ENCODE results near the gene ROBO2.

Gene ROBO2

GRCh38 chr3:77446084-77446483 lies 406.2 kb downstream of the ROBO2 start:
- no peak overlapping the region for H3K27ac ChIP-seq
- in situ Hi-C loops (cut with HindIII; ENCODE audit: low pct_ligation_motif_present, low sequenced_read_pairs) = no loop called here
- no peaks in the 10 kb centered on the region for H3K36me3 ChIP-seq (replicated peaks)
- H3K27me3 ChIP-seq (replicated peaks) = no peaks in the 10 kb centered on the region
- no peak overlapping the region for H3K4me3 ChIP-seq (ENCODE audit: low read depth, low read length)
- TF ChIP-seq CTCF (IDR thresholded peaks at IDR 0.05; ENCODE audit: low read depth, low read length, missing control alignments) = no peak
- no peak for DNase-seq

DNA sequence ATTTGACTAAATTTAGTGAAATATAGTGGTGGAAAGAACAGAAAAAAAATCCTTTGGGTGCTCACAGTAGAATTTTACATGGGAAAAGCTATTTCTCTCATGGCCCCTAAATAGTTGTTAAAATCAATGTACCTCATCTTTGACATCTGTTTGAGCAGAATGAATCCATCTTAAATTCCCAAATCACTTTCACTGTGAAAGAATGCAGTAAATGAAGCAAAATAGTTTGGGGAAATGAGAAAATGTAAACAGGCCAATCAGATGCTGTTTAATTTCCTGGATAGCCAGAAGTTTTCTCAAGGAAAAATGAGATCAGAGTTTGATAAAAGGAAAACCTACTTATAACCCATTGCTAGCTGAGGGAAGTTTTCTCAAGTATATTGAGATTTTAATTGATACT lies 406.9 kb downstream of the ROBO2 start:
- Histone ChIP-seq H3K27me3 (replicated peaks) (no peaks in the 10 kb centered on the region), H3K4me3 (ENCODE audit: low read depth, low read length) (no peak overlapping the region), H3K27ac (no peak overlapping the region), H3K36me3 (replicated peaks) (no peaks in the 10 kb centered on the region)
- TF ChIP-seq CTCF (IDR thresholded peaks at IDR 0.05; ENCODE audit: low read depth, low read length, missing control alignments) = no peak
- in situ Hi-C loops (cut with HindIII; ENCODE audit: low pct_ligation_motif_present, low sequenced_read_pairs) = no loop called here
- no peak for DNase-seq

DNA sequence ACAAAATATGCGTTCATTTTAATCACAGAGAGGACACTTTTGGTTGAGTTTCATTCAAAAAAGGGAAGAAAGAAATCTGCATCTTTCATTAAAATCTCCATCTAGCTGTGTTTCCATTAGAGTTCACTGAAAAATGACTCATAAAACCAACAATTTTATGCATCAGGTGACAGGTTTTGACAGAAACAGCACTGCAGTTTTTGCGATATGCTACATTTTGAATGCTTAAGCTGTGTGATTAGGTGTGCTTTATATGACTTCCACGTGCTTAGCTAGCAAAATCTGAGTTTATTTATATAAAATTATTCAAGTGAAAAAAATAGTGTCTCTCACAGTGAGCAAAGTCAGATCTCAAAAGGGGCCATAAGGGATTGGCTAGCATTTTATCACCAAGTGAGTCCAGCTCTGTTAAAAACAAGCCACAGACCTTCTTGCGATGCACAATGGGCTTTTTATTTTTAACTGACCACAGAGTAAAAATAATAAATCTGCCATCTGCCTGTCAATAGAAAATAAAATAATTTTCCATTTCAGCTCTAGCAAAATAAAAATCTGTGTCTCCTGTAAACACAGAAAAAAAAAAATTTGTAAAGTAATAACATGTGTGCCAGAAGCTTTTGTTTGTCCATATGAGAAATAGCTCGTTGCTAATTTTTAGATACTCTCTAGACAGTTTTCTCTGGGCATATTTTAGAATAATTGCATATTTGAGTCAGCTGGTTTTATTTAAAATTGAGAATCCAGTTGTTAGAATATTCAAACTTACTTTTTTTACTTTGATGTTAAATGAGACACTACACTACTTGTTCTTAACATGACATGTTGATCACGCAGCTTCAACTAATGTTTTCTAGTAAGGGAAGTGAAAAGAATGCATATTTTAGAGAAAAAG lies 409.8 kb downstream of the ROBO2 start:
- TF ChIP-seq CTCF (IDR thresholded peaks at IDR 0.05; ENCODE audit: low read depth, low read length, missing control alignments) = no peak
- no peak for DNase-seq
- H3K27ac ChIP-seq = no peak overlapping the region
- H3K4me3 ChIP-seq (ENCODE audit: low read depth, low read length) = no peak overlapping the region
- no peaks in the 10 kb centered on the region for H3K36me3 ChIP-seq (replicated peaks)
- in situ Hi-C loops (cut with HindIII; ENCODE audit: low pct_ligation_motif_present, low sequenced_read_pairs) = no loop called here
- H3K27me3 ChIP-seq (replicated peaks) = no peaks in the 10 kb centered on the region

DNA sequence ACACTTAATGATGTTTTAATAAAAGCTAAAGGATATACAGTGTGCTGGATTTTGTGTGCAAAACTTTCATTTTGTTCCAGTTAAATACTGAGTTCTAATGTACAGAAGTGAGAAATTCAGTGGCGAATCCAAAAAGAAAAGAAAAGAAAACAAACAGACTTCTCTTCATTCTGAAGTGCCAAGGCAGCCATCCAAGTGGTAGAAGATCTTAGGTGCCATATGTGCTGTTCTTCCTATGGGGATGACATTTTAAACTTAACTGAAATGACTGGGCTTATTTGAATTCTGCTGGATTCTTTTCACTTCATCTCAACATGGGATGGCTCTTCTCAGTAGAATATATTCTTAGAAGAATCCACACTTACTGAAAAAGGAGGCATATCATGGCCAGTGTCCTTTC lies 416.5 kb downstream of the ROBO2 start:
- no peak for DNase-seq
- no peak overlapping the region for H3K27ac ChIP-seq
- TF ChIP-seq CTCF (IDR thresholded peaks at IDR 0.05; ENCODE audit: low read depth, low read length, missing control alignments) = no peak
- in situ Hi-C loops (cut with HindIII; ENCODE audit: low pct_ligation_motif_present, low sequenced_read_pairs) = no loop called here
- H3K27me3 ChIP-seq (replicated peaks) = no peaks in the 10 kb centered on the region
- H3K4me3 ChIP-seq (ENCODE audit: low read depth, low read length) = no peak overlapping the region
- no peaks in the 10 kb centered on the region for H3K36me3 ChIP-seq (replicated peaks)

- H3K27me3 ChIP-seq (replicated peaks) = no peaks in the 10 kb centered on the region
- in situ Hi-C loops (cut with HindIII; ENCODE audit: low pct_ligation_motif_present, low sequenced_read_pairs) = no loop called here
- H3K27ac ChIP-seq = no peak overlapping the region
- no peak for TF ChIP-seq CTCF (IDR thresholded peaks at IDR 0.05; ENCODE audit: low read depth, low read length, missing control alignments)
- H3K4me3 ChIP-seq (ENCODE audit: low read depth, low read length) = no peak overlapping the region
- DNase-seq = no peak
- no peaks in the 10 kb centered on the region for H3K36me3 ChIP-seq (replicated peaks)
Measured at GRCh38 chr3:77456906-77457305, 417.0 kb downstream of the ROBO2 start.

DNA sequence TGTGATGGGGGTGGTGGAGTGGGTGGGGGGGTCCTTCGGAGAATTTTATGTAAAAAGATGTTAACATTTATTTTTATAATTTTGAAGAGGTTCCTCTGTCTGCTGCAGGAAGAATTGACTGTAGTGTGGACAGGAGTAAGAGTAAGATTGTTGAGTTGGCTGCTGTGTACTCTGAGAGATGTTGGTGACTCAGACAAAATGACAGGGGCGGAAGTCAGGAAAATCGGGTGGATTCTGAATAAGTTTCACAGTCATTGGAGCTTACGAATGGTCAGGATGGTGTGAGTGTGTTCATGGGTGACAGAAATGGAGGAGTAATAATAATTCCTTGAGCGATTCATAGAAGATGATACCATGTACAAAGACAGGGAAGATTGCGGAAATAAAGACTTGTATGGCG lies 420.0 kb downstream of the ROBO2 start:
- no peak overlapping the region for H3K27ac ChIP-seq
- no peak for TF ChIP-seq CTCF (IDR thresholded peaks at IDR 0.05; ENCODE audit: low read depth, low read length, missing control alignments)
- H3K36me3 ChIP-seq (replicated peaks) = no peaks in the 10 kb centered on the region
- no peak for DNase-seq
- H3K4me3 ChIP-seq (ENCODE audit: low read depth, low read length) = no peak overlapping the region
- in situ Hi-C loops (cut with HindIII; ENCODE audit: low pct_ligation_motif_present, low sequenced_read_pairs) = no loop called here
- no peaks in the 10 kb centered on the region for H3K27me3 ChIP-seq (replicated peaks)
